ENCODE measurements around the gene MLXIPL. TPM values are rescaled to one million over a fixed set of nuclear protein-coding genes. Genes with fewer than 3 reads are reported as not detected.

The MLXIPL gene
- total RNA-seq, 1 experiment from 2014 or later = 19.8 TPM

GRCh38 chr7:73671322-73671661, 47.0 kb upstream of the MLXIPL start:
- ChIA-PET POLR2A (interaction anchor here (0.6 kb wide), 1 partner anchor 93 kb away, joined by 3 read pairs; the partner anchor contains the start of gene TBL2), CTCF (interaction anchor here (1.4 kb wide), 1 partner anchor 64 kb away, joined by 7 read pairs; no protein-coding TSS in a partner anchor)
- TF ChIP-seq, protein P1, sequence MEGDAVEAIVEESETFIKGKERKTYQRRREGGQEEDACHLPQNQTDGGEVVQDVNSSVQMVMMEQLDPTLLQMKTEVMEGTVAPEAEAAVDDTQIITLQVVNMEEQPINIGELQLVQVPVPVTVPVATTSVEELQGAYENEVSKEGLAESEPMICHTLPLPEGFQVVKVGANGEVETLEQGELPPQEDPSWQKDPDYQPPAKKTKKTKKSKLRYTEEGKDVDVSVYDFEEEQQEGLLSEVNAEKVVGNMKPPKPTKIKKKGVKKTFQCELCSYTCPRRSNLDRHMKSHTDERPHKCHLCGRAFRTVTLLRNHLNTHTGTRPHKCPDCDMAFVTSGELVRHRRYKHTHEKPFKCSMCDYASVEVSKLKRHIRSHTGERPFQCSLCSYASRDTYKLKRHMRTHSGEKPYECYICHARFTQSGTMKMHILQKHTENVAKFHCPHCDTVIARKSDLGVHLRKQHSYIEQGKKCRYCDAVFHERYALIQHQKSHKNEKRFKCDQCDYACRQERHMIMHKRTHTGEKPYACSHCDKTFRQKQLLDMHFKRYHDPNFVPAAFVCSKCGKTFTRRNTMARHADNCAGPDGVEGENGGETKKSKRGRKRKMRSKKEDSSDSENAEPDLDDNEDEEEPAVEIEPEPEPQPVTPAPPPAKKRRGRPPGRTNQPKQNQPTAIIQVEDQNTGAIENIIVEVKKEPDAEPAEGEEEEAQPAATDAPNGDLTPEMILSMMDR (IDR thresholded peaks at IDR 0.05; ENCODE audit: insufficient read depth in 1 of 2, low read depth in 1 of 2, low read length in 1 of 2, severe bottlenecking in 1 of 2, unreplicated experiment in 1 of 2) = no peak
- Histone ChIP-seq H3K27me3 (replicated peaks; ENCODE audit: control insufficient read depth, insufficient read depth, low read length) (no peaks in the 10 kb centered on the region), H3K4me3 (ENCODE audit: low read depth, low read length) (no peak overlapping the region), H3K36me3 (ENCODE audit: control insufficient read depth, insufficient read depth, low read length) (no peaks in the 10 kb centered on the region), H3K9me3 (no peaks in the 10 kb centered on the region), H3K4me1 (peaks cover 3% of the 10 kb centered on the region; the same call in 1 of the 2 replicates)
- H3K27ac Mint-ChIP-seq (ENCODE audit: unreplicated experiment) = no peak overlapping the region
- intact Hi-C loops (cut with micrococcal nuclease; ENCODE audit: unreplicated experiment) = no loop called here
- H3K36me3 Mint-ChIP-seq (ENCODE audit: insufficient read depth, unreplicated experiment) = peaks cover 11% of the 10 kb centered on the region
- H3K4me1 Mint-ChIP-seq (ENCODE audit: low read depth, unreplicated experiment) = peaks cover 4% of the 10 kb centered on the region
- H3K27me3 Mint-ChIP-seq (ENCODE audit: insufficient read depth, unreplicated experiment) = no peaks in the 10 kb centered on the region
- H3K4me3 Mint-ChIP-seq (ENCODE audit: unreplicated experiment) = no peak overlapping the region
- H3K9me3 Mint-ChIP-seq (ENCODE audit: unreplicated experiment) = no peaks in the 10 kb centered on the region
- DNase-seq = no peak
- BruUV-seq (replicated peaks) = no TSS peak

- POLR2A ChIA-PET = interaction anchor here (0.6 kb wide), 1 partner anchor 28 kb away, joined by 4 read pairs; no protein-coding TSS in a partner anchor
- BruUV-seq (replicated peaks) = no TSS peak
- intact Hi-C loops (cut with micrococcal nuclease; ENCODE audit: unreplicated experiment) = loop anchor here (2.0 to 5.0 kb wide), 2 partner anchors 55 to 148 kb away; partner anchors contain the start of gene BAZ1B
Measured at GRCh38 chr7:73669858-73670385, 45.6 kb upstream of the MLXIPL start.

DNA sequence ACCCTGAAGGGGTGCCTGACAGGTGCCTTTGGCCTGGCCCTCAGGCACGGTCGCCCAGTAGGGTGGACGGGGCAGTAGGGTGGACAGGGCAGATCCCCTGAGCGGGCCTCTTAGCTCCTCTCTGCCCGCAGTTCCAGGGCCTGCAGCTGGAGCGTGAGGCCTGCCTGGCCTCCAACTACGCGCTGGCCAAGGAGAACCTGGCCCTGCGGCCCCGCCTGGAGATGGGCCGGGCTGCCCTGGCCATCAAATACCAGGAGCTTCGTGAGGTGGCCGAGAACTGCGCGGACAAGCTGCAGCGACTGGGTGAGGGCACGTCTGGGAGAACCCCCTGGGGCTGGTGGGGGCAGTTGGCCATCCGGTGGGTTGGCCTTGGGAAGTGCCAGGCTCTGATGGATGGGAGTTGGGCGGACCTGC, 45.0 kb upstream of the MLXIPL start:
- ChIA-PET POLR2A (no interaction called here), CTCF (interaction anchor here (0.8 to 1.2 kb wide), 2 partner anchors 56 to 63 kb away, joined by 3 to 6 read pairs; no protein-coding TSS in a partner anchor)
- Histone ChIP-seq H3K4me3 (ENCODE audit: low read depth, low read length) (no peak overlapping the region), H3K9me3 (no peaks in the 10 kb centered on the region), H3K4me1 (peaks cover 14% of the 10 kb centered on the region), H3K27me3 (replicated peaks; ENCODE audit: control insufficient read depth, insufficient read depth, low read length) (no peaks in the 10 kb centered on the region), H3K36me3 (ENCODE audit: control insufficient read depth, insufficient read depth, low read length) (no peaks in the 10 kb centered on the region)
- Mint-ChIP-seq H3K27me3 (ENCODE audit: insufficient read depth, unreplicated experiment) (no peaks in the 10 kb centered on the region), H3K27ac (ENCODE audit: unreplicated experiment) (no peak overlapping the region), H3K4me3 (ENCODE audit: unreplicated experiment) (no peak overlapping the region), H3K36me3 (ENCODE audit: insufficient read depth, unreplicated experiment) (peaks cover 6% of the 10 kb centered on the region), H3K4me1 (ENCODE audit: low read depth, unreplicated experiment) (peaks cover 4% of the 10 kb centered on the region), H3K9me3 (ENCODE audit: unreplicated experiment) (no peaks in the 10 kb centered on the region)
- no TSS peak for BruUV-seq (replicated peaks)
- intact Hi-C loops (cut with micrococcal nuclease; ENCODE audit: unreplicated experiment) = loop anchor here (2.0 to 5.0 kb wide), 2 partner anchors 56 to 147 kb away; partner anchors contain the start of gene BAZ1B
- TF ChIP-seq, protein P1 (IDR thresholded peaks at IDR 0.05; ENCODE audit: insufficient read depth in 1 of 2, low read depth in 1 of 2, low read length in 1 of 2, severe bottlenecking in 1 of 2, unreplicated experiment in 1 of 2) = no peak
- no peak for DNase-seq

More at GRCh38 chr7:73669858-73670385, 45.6 kb upstream of the MLXIPL start:
- H3K27me3 Mint-ChIP-seq (ENCODE audit: insufficient read depth, unreplicated experiment) = no peaks in the 10 kb centered on the region
- peaks cover 4% of the 10 kb centered on the region for H3K4me1 Mint-ChIP-seq (ENCODE audit: low read depth, unreplicated experiment)
- H3K27ac Mint-ChIP-seq (ENCODE audit: unreplicated experiment) = no peak overlapping the region
- Histone ChIP-seq H3K4me3 (ENCODE audit: low read depth, low read length) (no peak overlapping the region), H3K36me3 (ENCODE audit: control insufficient read depth, insufficient read depth, low read length) (no peaks in the 10 kb centered on the region), H3K27me3 (replicated peaks; ENCODE audit: control insufficient read depth, insufficient read depth, low read length) (no peaks in the 10 kb centered on the region), H3K9me3 (no peaks in the 10 kb centered on the region), H3K4me1 (peaks cover 8% of the 10 kb centered on the region)
- H3K4me3 Mint-ChIP-seq (ENCODE audit: unreplicated experiment) = no peak overlapping the region
- H3K9me3 Mint-ChIP-seq (ENCODE audit: unreplicated experiment) = no peaks in the 10 kb centered on the region
- TF ChIP-seq, protein P1 (IDR thresholded peaks at IDR 0.05; ENCODE audit: insufficient read depth in 1 of 2, low read depth in 1 of 2, low read length in 1 of 2, severe bottlenecking in 1 of 2, unreplicated experiment in 1 of 2) = no peak
- peaks cover 6% of the 10 kb centered on the region for H3K36me3 Mint-ChIP-seq (ENCODE audit: insufficient read depth, unreplicated experiment)
- CTCF ChIA-PET = interaction anchor here (1.2 to 1.4 kb wide), 2 partner anchors 63 kb away, joined by 6 to 7 read pairs; no protein-coding TSS in a partner anchor
- DNase-seq = no peak
